Measurements from ENCODE around the gene DENND2C. TPM values are rescaled to one million over a fixed set of nuclear protein-coding genes. Genes with fewer than 3 reads are reported as not detected.

The DENND2C gene
- total RNA-seq, 1 experiment from 2014 or later: 0.70 TPM

DNA sequence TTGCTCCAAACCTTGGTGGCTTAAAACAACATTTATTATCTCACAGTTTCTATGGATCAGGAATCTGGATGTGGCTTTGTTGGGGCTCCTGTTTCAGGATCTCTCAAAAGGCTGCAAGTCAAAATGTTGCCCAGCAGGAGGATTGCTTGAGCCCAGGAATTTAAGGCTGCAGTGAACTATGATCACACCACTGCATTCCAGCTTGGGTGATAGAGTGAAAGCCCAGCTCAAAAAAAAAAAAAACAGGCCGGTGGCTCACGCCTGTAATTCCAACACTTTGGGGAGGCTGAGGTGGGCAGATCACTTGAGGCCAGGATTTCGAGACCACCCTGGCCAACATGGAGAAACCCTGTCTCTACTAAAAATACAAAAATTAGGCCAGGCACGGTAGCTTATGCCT is 118.4 kb downstream of the DENND2C start:
- Histone ChIP-seq H3F3A (ENCODE audit: insufficient read depth, low read depth) (no peaks in the 10 kb centered on the region; the same call in 1 of the 2 replicates), H3K27ac (no peak overlapping the region), H3K9me3 (ENCODE audit: insufficient read depth, low read depth) (no peaks in the 10 kb centered on the region), H3K4me1 (replicated peaks; ENCODE audit: insufficient read depth) (no peaks in the 10 kb centered on the region), H4K20me1 (ENCODE audit: insufficient read depth) (no peaks in the 10 kb centered on the region), H3K79me2 (ENCODE audit: low read depth) (no peaks in the 10 kb centered on the region), H3K36me3 (ENCODE audit: low read depth) (no peaks in the 10 kb centered on the region), H2AFZ (no peak overlapping the region), H3K4me3 (no peak overlapping the region), H3K27me3 (ENCODE audit: insufficient read depth, low read depth) (no peaks in the 10 kb centered on the region), H3K4me2 (no peak overlapping the region), H3K9me2 (ENCODE audit: insufficient read depth) (no peaks in the 10 kb centered on the region)
- intact Hi-C loops (cut with micrococcal nuclease; ENCODE audit: unreplicated experiment): loop anchor here (10.0 kb wide), 1 partner anchor 107 kb away; no protein-coding TSS in a partner anchor
- DNase-seq: no peak
- CTCF ChIA-PET: no interaction called here
- no peak for TF ChIP-seq EZH2 (IDR thresholded peaks at IDR 0.05; ENCODE audit: low read depth)
- TF ChIP-seq, protein P1, sequence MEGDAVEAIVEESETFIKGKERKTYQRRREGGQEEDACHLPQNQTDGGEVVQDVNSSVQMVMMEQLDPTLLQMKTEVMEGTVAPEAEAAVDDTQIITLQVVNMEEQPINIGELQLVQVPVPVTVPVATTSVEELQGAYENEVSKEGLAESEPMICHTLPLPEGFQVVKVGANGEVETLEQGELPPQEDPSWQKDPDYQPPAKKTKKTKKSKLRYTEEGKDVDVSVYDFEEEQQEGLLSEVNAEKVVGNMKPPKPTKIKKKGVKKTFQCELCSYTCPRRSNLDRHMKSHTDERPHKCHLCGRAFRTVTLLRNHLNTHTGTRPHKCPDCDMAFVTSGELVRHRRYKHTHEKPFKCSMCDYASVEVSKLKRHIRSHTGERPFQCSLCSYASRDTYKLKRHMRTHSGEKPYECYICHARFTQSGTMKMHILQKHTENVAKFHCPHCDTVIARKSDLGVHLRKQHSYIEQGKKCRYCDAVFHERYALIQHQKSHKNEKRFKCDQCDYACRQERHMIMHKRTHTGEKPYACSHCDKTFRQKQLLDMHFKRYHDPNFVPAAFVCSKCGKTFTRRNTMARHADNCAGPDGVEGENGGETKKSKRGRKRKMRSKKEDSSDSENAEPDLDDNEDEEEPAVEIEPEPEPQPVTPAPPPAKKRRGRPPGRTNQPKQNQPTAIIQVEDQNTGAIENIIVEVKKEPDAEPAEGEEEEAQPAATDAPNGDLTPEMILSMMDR (conservative IDR thresholded peaks at IDR 0.05): no peak
- no TSS peak for BruUV-seq (replicated peaks)
- POLR2A ChIA-PET (ENCODE audit: unreplicated experiment): no interaction called here

DNA sequence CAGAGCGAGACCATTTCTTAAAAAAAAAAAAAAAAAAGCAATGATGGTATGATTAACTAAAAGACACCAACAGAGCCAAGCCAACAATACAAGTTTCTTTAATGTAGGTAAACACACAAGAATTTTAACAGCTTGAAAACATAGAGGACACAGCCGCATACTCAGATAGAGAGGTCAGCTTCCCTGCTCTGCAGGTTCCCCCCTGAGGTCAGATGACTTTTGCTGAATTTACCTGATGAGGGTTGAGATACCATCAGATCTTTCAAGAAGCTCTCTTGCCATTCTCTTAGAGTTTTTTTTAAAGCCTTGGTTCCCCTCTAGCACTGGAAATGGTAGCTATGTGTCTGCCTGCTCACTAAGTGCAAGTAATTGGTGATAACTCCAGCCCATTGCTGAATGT is 119.5 kb downstream of the DENND2C start:
- Histone ChIP-seq H3K27me3 (ENCODE audit: insufficient read depth, low read depth) (no peaks in the 10 kb centered on the region), H3K9me2 (ENCODE audit: insufficient read depth) (no peaks in the 10 kb centered on the region), H3K9me3 (ENCODE audit: insufficient read depth, low read depth) (no peaks in the 10 kb centered on the region), H3K79me2 (ENCODE audit: low read depth) (no peaks in the 10 kb centered on the region), H3K4me2 (no peak overlapping the region), H3K27ac (no peak overlapping the region), H3K36me3 (ENCODE audit: low read depth) (no peaks in the 10 kb centered on the region), H3F3A (ENCODE audit: insufficient read depth, low read depth) (no peaks in the 10 kb centered on the region; the same call in 1 of the 2 replicates), H3K4me1 (replicated peaks; ENCODE audit: insufficient read depth) (0 out of 2 replicates have a peak, but pooled peaks cover 3% of the 10 kb centered on the region), H4K20me1 (ENCODE audit: insufficient read depth) (no peaks in the 10 kb centered on the region), H2AFZ (no peak overlapping the region), H3K4me3 (no peak overlapping the region)
- intact Hi-C loops (cut with micrococcal nuclease; ENCODE audit: unreplicated experiment): loop anchor here (10.0 kb wide), 1 partner anchor 106 kb away; no protein-coding TSS in a partner anchor
- DNase-seq: no peak
- CTCF ChIA-PET: no interaction called here
- TF ChIP-seq, protein P1 (conservative IDR thresholded peaks at IDR 0.05): no peak
- no peak for TF ChIP-seq EZH2 (IDR thresholded peaks at IDR 0.05; ENCODE audit: low read depth)
- no TSS peak for BruUV-seq (replicated peaks)
- POLR2A ChIA-PET (ENCODE audit: unreplicated experiment): no interaction called here

DNA sequence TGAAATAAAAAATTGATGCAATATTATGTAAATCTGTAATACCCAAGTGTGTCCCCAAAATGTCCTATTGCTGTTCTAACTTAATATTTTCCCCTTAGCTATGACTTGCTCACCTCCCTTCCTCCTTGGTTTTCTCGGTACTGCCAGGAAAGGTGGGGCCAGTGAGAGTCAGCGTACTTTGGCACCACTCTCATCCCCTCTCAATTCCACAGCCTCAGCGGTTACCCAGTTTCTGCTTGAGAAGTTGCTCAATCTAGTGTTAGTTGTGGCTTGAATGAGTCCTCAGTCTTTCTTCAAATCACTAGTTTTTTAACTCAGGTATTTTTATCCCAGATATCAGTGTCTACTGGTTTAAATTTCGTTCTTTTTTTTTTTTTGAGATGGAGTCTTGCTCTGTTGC is 120.7 kb downstream of the DENND2C start:
- H3K79me2 ChIP-seq (ENCODE audit: low read depth): no peaks in the 10 kb centered on the region
- intact Hi-C loops (cut with micrococcal nuclease; ENCODE audit: unreplicated experiment): no loop called here
- DNase-seq: no peak
- CTCF ChIA-PET: no interaction called here
- H3K4me1 ChIP-seq (replicated peaks; ENCODE audit: insufficient read depth): 0 out of 2 replicates have a peak, but pooled peaks cover 6% of the 10 kb centered on the region
- no peaks in the 10 kb centered on the region for H3K9me3 ChIP-seq (ENCODE audit: insufficient read depth, low read depth)
- no peaks in the 10 kb centered on the region for H4K20me1 ChIP-seq (ENCODE audit: insufficient read depth)
- no peak overlapping the region for H3K4me2 ChIP-seq
- H2AFZ ChIP-seq: no peak overlapping the region
- H3K9me2 ChIP-seq (ENCODE audit: insufficient read depth): no peaks in the 10 kb centered on the region
- H3F3A ChIP-seq (ENCODE audit: insufficient read depth, low read depth): no peaks in the 10 kb centered on the region; the same call in 1 of the 2 replicates
- POLR2A ChIA-PET (ENCODE audit: unreplicated experiment): no interaction called here
- no peaks in the 10 kb centered on the region for H3K36me3 ChIP-seq (ENCODE audit: low read depth)
- no TSS peak for BruUV-seq (replicated peaks)
- no peak overlapping the region for H3K27ac ChIP-seq
- no peak overlapping the region for H3K4me3 ChIP-seq
- TF ChIP-seq, protein P1 (conservative IDR thresholded peaks at IDR 0.05): no peak
- no peak for TF ChIP-seq EZH2 (IDR thresholded peaks at IDR 0.05; ENCODE audit: low read depth)
- no peaks in the 10 kb centered on the region for H3K27me3 ChIP-seq (ENCODE audit: insufficient read depth, low read depth)

Measured in PC-9 (cell line).